NAMALWA (cell line): ENCODE results near the gene DPH3.

Experiments
- DNase-seq: peaks from one replicate; pipeline ENCODE4 v3.0.0-alpha.2; 2015; ENCODE audit warnings: low spot score

The DPH3 gene

GRCh38 chr3:16290827-16291196 lies 26.1 kb upstream of the DPH3 start:
- DNase-seq: peak; percentile 35

GRCh38 chr3:16290007-16290826 lies 25.5 kb upstream of the DPH3 start:
- peak; percentile 72 for DNase-seq

GRCh38 chr3:16289144-16289889 lies 24.6 kb upstream of the DPH3 start:
- no peak for DNase-seq

GRCh38 chr3:16288664-16289063 lies 23.9 kb upstream of the DPH3 start:
- DNase-seq: no peak

DNA sequence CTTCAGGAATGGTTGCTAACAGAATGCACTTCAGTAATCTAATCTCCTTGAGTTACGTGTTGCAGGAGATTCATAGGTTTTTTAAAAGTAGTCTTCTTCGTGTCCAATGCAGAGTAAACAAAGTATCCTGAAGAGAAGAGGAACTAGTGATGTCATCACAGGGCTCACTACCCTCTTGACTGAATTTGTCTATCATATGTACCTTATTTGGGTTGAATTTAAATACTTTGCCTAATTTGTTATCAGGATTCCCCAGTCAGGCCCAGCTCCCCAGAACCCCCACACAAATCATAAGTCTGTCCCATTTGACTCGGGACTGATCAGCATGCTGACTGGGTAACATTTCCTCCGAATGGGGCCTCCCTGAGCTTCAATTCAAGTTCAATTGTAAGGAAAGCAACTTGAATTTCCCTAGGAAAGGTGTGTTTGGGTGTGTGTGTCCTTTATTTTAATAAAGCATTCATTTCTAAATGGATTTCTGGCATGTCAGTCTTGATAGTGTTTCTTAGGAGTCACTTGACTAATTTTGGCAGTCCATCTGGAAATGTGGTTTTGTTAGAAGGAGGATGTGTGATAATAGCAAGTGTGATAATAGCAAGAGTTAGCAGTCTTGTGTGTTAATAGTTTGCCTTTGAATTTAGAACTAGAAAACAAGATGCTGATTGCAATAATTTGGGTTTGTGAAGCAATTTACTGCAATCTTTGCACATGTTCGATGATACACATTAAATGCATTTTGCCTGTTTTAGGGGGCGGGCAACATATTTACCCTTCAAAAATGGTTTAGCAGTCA lies 22.2 kb upstream of the DPH3 start:
- no peak for DNase-seq

DNA sequence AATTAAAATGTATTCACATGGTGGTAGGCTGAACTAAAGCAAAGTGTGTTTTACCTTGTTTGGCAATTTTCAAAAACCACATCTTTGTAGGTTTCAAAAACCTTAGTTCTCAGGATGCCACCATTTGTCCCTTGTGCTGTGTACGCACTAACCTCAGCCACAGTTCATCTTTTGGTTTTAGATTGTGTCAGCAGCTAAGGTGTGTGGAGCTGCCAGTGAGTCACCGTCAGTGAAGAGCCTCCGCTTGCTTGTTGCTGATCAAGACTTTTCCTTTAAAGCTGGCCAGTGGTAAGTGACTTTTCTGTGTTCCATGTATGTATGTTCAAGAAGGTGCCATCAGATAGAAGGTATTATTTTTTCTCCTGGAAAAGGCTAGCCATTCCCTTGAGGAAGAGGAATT lies 21.4 kb upstream of the DPH3 start:
- DNase-seq: no peak

GRCh38 chr3:16284633-16285032 lies 19.9 kb upstream of the DPH3 start:
- DNase-seq: no peak

- DNase-seq: no peak
These were observed 15.9 kb upstream of the DPH3 start for GRCh38 chr3:16280671-16281070.

- DNase-seq: no peak
These were observed 14.5 kb upstream of the DPH3 start for GRCh38 chr3:16279010-16279801.

- no peak for DNase-seq
These were observed 12.7 kb upstream of the DPH3 start for GRCh38 chr3:16277471-16277870.

GRCh38 chr3:16273867-16274266 lies 9.1 kb upstream of the DPH3 start:
- DNase-seq: no peak

- DNase-seq: no peak
These were observed 7.8 kb upstream of the DPH3 start for GRCh38 chr3:16272588-16272987.

- DNase-seq: no peak
These were observed 6.1 kb upstream of the DPH3 start for GRCh38 chr3:16270855-16271254.

DNA sequence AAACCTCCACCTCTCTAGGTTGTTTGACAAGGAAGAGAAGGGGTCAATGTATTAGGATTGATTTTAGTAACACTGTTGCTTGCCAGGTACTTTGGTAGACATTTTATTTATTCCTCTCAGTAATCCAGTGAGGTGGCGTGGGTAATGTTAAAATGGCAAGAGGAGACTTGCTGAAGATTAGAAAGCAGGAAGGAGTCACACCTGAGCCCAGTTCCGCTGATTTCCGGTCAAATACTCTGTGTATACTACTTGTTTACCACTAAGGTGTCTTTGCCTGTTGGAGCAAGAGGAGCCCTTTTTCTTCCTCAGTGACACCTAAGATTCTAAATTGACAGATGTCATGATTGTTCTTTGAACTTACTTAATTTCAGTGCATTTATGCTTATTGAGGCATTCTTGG lies 2.0 kb upstream of the DPH3 start:
- DNase-seq: peak; percentile 15

GRCh38 chr3:16265455-16265786 lies 678 bp upstream of the DPH3 start:
- no peak for DNase-seq

GRCh38 chr3:16264174-16264707 lies 502 bp downstream of the DPH3 start:
- no peak for DNase-seq

DNA sequence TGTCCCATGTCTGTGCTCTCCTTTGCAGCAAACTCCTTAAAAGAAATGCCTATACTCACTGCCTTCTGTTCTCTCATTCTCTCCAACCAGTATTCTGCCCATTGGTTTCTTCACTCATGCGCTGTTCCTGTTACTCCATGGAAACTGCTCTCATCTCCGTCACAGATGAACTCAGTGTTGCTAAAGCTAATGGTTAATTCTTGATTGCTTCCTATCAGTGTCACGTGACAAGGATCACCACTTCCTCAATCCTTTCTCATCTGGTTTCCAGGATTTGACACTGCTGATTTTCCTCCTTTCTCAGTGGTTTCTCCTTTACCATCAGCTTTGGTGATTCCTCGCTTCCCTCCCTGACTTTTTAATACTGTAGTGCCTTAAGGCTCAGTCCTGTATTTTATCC lies 2.6 kb downstream of the DPH3 start:
- DNase-seq: no peak

GRCh38 chr3:16260046-16260445 lies 4.7 kb downstream of the DPH3 start:
- no peak for DNase-seq

GRCh38 chr3:16258866-16259265 lies 5.9 kb downstream of the DPH3 start:
- no peak for DNase-seq

DNA sequence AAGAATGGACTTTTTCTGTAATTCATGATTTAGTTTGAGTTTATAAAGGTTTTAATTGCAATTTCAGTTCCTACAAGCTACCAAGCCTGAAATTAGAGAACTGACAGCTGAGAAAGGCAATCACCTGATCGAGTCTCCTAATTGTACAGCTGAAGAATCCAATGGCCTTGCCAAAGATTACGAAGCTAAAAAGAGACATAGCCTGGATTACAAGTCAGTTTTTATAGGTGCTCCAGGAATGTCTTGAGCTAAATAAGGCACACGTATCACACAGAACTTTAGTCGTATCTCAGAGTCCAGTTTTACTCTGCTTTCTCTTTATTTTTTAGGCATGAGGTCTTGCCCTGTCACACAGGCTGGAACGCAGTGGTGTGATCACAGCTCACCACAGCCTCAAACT lies 6.6 kb downstream of the DPH3 start:
- no peak for DNase-seq

GRCh38 chr3:16257309-16257708 lies 7.4 kb downstream of the DPH3 start:
- no peak for DNase-seq

DNA sequence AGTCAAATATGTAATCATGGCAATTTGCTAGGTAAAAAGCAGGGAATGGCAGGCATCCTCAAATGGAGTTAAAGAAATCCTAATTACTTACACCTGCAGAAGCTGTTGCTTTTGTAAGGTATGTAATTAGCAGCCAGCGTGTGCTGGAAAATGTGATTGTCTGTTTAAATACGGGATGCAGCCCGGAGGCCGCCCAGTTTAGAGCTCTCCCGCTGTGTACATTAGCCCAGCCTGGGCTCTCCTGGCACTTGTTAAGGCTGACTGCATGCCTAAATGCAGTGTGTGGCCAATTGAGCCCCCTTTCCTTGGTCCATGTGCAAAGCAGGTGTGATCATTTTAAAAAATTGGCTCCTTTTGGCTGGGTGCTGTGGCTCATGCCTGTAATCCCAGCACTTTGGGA lies 9.0 kb downstream of the DPH3 start:
- DNase-seq: no peak
